Bronchial epithelial cell (primary cell): ENCODE data around the gene TGIF2. TPM values are rescaled to one million over a fixed set of nuclear protein-coding genes. Genes with fewer than 3 reads are reported as not detected.

Experiments used
- DNase-seq: peaks from one replicate; pipeline ENCODE4 v3.0.0-alpha.2; 2010; ENCODE audit warnings: low read depth
- FAIRE-seq: peaks from 2 replicates; lab custom pipeline; 2011; peaks lifted over from hg19 to GRCh38; lab: Jason Lieb, UNC
- H3K27me3 ChIP-seq: 2 replicates; pipeline ENCODE4 v1.5.1; 2011; ENCODE audit warnings: low read length; ENCODE audit not compliant: control insufficient read depth, insufficient read depth
- H3K36me3 ChIP-seq: 2 replicates; pipeline ENCODE4 v1.5.1; 2011; ENCODE audit warnings: low read length; ENCODE audit not compliant: control insufficient read depth, insufficient read depth
- H3K4me3 ChIP-seq: 2 replicates; pipeline ENCODE4 v1.5.1; 2011; ENCODE audit warnings: mild to moderate bottlenecking, low read depth, low read length, control low read depth
- CTCF ChIP-seq: IDR thresholded peaks from 2 replicates; pipeline ENCODE4 v1.5.1; 2011; ENCODE audit warnings: mild to moderate bottlenecking, moderate library complexity, low read length, control low read depth, inconsistent platforms; ENCODE audit not compliant: insufficient read depth, severe bottlenecking
- total RNA-seq: library from RNA; depleted of rRNA; stranded (reverse); fragments of >200 nt; gene quantifications from 2 replicates; pipeline ENCODE4 v1.2.1, GENCODE V29; 2014

Gene TGIF2
- total RNA-seq, 1 donor from 2014 or later, result 8.2 TPM

DNA sequence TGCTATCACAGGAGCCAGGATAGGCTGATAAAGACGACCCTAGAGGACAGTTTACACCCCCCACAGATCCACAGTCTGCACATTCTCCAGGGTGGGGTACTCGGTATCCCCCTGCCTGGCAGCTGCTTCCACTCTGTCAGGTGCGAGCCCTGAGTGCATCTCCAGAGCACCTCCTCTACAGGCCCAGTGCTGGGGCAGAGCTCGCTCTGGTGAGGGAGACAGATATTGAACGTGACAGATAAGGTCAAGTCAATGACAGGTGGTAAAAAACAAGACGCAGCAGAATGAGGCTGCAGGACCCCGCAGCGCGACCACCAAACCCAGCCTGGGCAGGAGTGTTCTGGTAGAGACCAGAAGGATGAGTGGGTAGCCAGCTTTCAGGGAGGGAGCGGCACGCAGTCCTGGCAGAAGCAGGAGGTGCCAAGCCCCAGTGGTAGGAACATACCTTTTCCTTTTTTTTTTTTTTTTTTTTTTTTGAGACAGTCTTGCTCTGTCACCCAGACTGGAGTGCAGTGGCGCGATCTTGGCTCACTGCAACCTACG is 44.5 kb upstream of the TGIF2 start:
- FAIRE-seq (no peak), DNase-seq (no peak)
- H3K36me3 ChIP-seq, result peaks cover 19% of the 10 kb centered on the region
- no peak overlapping the region for H3K4me3 ChIP-seq
- TF ChIP-seq CTCF, result no peak
- H3K27me3 ChIP-seq, result no peaks in the 10 kb centered on the region

DNA sequence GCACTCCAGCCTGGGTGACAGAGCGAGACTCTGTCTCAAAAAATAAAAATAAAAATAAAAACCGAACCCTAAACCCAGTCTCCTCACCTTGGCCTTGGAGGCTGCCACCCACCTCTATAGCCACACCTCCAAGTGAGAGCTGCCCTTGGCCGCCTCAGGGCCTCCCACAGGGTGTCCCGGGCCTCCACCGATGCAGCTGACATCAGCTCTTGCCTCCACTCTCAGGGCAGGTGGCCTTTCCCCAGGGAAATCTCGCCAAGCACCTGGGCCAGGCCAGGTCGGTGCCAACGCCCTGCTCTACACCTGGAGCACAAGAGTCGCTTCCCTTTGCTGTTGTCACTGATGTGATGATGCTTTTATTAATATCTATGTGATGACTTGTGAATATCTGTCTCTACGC is 41.0 kb upstream of the TGIF2 start:
- no peaks in the 10 kb centered on the region for H3K27me3 ChIP-seq
- no peak overlapping the region for H3K4me3 ChIP-seq
- no peak for TF ChIP-seq CTCF
- no peaks in the 10 kb centered on the region for H3K36me3 ChIP-seq
- DNase-seq (no peak), FAIRE-seq (no peak)

DNA sequence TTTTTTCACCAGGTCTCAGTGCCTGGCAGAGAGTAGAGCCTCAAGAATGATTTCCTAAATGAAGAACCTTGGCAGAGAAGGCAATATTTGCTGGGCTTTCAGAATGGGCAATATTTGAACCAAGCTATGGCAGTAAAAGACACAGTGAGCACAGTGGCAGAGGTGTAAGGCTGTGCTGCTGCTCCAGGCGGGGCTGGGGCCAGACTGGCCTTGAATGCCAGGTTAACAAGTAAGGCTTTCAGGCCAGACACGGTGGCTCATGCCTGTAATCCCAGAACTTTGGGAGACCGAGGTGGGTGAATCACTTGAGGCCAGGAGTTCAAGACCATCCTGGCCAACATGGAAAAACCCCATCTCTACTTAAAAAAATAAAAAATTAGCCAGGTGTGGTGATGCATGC is 40.6 kb upstream of the TGIF2 start:
- Histone ChIP-seq H3K4me3 (no peak overlapping the region), H3K36me3 (no peaks in the 10 kb centered on the region), H3K27me3 (no peaks in the 10 kb centered on the region)
- TF ChIP-seq CTCF, result no peak
- DNase-seq, result no peak
- FAIRE-seq, result no peak

DNA sequence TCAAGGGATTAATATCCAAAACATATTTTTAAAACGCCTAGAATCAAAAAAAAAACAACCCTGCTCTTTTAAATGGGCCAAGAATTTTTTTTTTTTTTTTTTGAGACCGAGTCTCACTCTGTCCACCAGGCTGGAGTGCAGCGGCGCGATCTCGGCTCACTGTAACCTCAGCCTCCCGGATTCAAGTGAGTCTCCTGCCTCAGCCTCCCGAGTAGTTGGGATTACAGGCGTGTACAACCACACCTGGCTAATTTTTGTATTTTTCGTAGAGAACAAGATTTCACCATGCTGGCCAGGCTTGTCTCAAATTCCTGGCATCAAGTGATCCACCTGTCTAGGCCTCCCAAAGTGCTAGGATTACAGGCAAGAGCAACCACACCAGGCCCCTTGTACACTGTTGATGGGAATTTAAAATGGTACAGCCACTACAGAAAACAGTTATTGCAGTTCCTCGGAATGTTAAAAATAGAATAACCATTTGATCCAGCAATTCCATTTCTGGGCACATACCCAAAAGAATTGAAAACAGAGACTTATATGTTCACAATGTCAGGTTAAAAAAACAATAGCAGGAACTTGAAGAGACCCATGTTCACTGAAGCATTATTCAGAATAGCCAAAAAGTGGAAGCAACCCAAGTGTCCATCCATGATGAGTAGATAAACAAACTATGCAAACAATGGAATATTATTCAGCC is 35.2 kb upstream of the TGIF2 start:
- DNase-seq, result no peak
- no peak for FAIRE-seq
- Histone ChIP-seq H3K36me3 (no peaks in the 10 kb centered on the region), H3K4me3 (no peak overlapping the region), H3K27me3 (peaks cover 2% of the 10 kb centered on the region)
- no peak for TF ChIP-seq CTCF

DNA sequence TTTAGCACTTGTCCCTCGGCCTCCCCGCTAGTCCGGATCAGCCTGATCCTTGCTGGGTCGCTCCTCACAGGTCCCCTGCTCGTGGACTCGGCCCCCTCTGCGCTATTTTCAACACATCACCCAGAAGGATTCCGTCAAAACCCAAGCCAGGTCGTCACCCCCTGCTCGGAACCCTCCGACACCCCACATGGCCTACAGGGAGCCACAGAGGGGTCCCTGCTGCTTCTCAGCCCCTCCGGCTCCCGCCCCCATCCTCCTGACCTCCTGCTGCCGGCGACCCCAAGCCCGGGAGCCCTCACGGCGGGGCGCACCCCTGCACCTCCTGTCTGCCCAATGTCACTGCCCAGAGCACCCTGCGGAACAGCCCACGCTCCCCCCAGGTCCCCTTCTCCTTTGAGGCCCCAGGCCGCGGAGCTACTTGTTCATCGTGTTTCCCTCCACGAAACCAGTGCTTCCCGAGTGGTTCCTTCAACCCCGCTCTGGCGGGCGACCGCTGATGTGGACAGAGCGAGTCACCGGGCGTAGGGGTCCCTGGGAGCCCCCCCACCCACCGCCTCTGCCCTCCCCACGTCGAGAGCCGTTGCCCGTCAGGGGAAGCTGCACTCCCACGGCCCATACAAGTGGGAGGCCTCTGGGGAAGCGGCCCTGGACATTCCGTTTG is 32.7 kb upstream of the TGIF2 start:
- FAIRE-seq, result no peak
- peak overlapping the region; percentile 58 for H3K4me3 ChIP-seq
- H3K27me3 ChIP-seq, result peaks cover 2% of the 10 kb centered on the region
- H3K36me3 ChIP-seq, result no peaks in the 10 kb centered on the region
- DNase-seq, result no peak
- TF ChIP-seq CTCF, result no peak
